H9 (cell line): Measurements from ENCODE around the gene SMIM21. TPM values are rescaled to one million over a fixed set of nuclear protein-coding genes. Genes with fewer than 3 reads are reported as not detected.

Experiments
- DNase-seq: peaks from one replicate; pipeline ENCODE4 v3.0.0-alpha.2; 2017
- H2AFZ ChIP-seq: one replicate; pipeline ENCODE4 v1.6.1; 2013; ENCODE audit warnings: mild to moderate bottlenecking, low read length, control low read depth, moderate library complexity
- H2AK5ac ChIP-seq: 2 replicates; pipeline ENCODE4 v1.6.1; 2013; ENCODE audit warnings: low read length, control low read depth, mixed read lengths; ENCODE audit not compliant: insufficient read length
- H2BK120ac ChIP-seq: one replicate; pipeline ENCODE4 v1.6.1; 2013; ENCODE audit warnings: low read depth, mild to moderate bottlenecking, low read length, control low read depth, inconsistent platforms; ENCODE audit not compliant: poor library complexity, severe bottlenecking
- H2BK12ac ChIP-seq: 2 replicates; pipeline ENCODE4 v1.6.1; 2013; ENCODE audit warnings: low read length, control low read depth, mixed read lengths, low read depth; ENCODE audit not compliant: insufficient read length
- H2BK15ac ChIP-seq: 2 replicates; pipeline ENCODE4 v1.6.1; 2013; ENCODE audit warnings: low read depth, low read length, control low read depth
- H2BK20ac ChIP-seq: one replicate; pipeline ENCODE4 v1.6.1; 2013; ENCODE audit warnings: low read depth, mild to moderate bottlenecking, low read length, control low read depth, inconsistent platforms; ENCODE audit not compliant: poor library complexity, severe bottlenecking
- H2BK5ac ChIP-seq: 2 replicates; pipeline ENCODE4 v1.6.1; 2013; ENCODE audit warnings: low read length, control low read depth, mixed read lengths; ENCODE audit not compliant: insufficient read length
- H3K14ac ChIP-seq: 2 replicates; pipeline ENCODE4 v1.6.1; 2013; ENCODE audit warnings: low read length, control low read depth; ENCODE audit not compliant: insufficient read depth
- H3K18ac ChIP-seq: 2 replicates; pipeline ENCODE4 v1.6.1; 2013; ENCODE audit warnings: low read depth, mild to moderate bottlenecking, mixed read lengths, low read length, control low read depth; ENCODE audit not compliant: insufficient read length
- H3K23ac ChIP-seq: 2 replicates; pipeline ENCODE4 v1.6.1; 2013; ENCODE audit warnings: low read length, control low read depth, mixed read lengths, low read depth; ENCODE audit not compliant: insufficient read length
- H3K23me2 ChIP-seq: 2 replicates; pipeline ENCODE4 v1.6.1; 2013; ENCODE audit warnings: low read depth, mild to moderate bottlenecking, mixed read lengths, low read length, control low read depth; ENCODE audit not compliant: insufficient read length, poor library complexity, severe bottlenecking
- H3K27ac ChIP-seq: 2 replicates; pipeline ENCODE4 v1.5.1; 2013; ENCODE audit warnings: low read length, control low read depth, mixed read lengths, low read depth; ENCODE audit not compliant: insufficient read length
- H3K27me3 ChIP-seq: 2 replicates; pipeline ENCODE4 v1.6.1; 2013; ENCODE audit warnings: low read length, control low read depth, inconsistent platforms; ENCODE audit not compliant: insufficient read depth
- H3K4ac ChIP-seq: 2 replicates; pipeline ENCODE4 v1.6.1; 2013; ENCODE audit warnings: low read depth, mild to moderate bottlenecking, control low read depth, inconsistent platforms, low read length, moderate library complexity
- H3K4me1 ChIP-seq: 2 replicates; pipeline ENCODE4 v1.6.1; 2013; ENCODE audit warnings: low read length, control low read depth, inconsistent platforms; ENCODE audit not compliant: insufficient read depth
- H3K4me2 ChIP-seq: 2 replicates; pipeline ENCODE4 v1.6.1; 2013; ENCODE audit warnings: low read length, control low read depth, mixed read lengths; ENCODE audit not compliant: insufficient read length, insufficient read depth
- H3K56ac ChIP-seq: 2 replicates; pipeline ENCODE4 v1.6.1; 2013; ENCODE audit warnings: low read depth, mild to moderate bottlenecking, mixed read lengths, low read length, control low read depth; ENCODE audit not compliant: insufficient read length
- H3K79me1 ChIP-seq: 2 replicates; pipeline ENCODE4 v1.6.1; 2013; ENCODE audit warnings: low read depth, mild to moderate bottlenecking, moderate library complexity, low read length, control low read depth, inconsistent platforms; ENCODE audit not compliant: insufficient read depth, poor library complexity, severe bottlenecking
- H3K79me2 ChIP-seq: 2 replicates; pipeline ENCODE4 v1.6.1; 2013; ENCODE audit warnings: low read length, control low read depth, inconsistent platforms; ENCODE audit not compliant: insufficient read depth
- H3K9ac ChIP-seq: 2 replicates; pipeline ENCODE4 v1.6.1; 2013; ENCODE audit warnings: low read length, control low read depth, mixed read lengths; ENCODE audit not compliant: insufficient read length; ENCODE audit errors: extremely low read depth
- H3K9me3 ChIP-seq: one replicate; pipeline ENCODE4 v1.6.1; 2013; ENCODE audit warnings: low read depth, low read length, inconsistent platforms; ENCODE audit not compliant: control insufficient read depth
- H3T11ph ChIP-seq: one replicate; pipeline ENCODE4 v1.6.1; 2013; ENCODE audit warnings: mild to moderate bottlenecking, low read length, control low read depth, inconsistent platforms
- H4K20me1 ChIP-seq: one replicate; pipeline ENCODE4 v1.6.1; 2013; ENCODE audit not compliant: control insufficient read depth, insufficient read length, insufficient read depth
- H4K5ac ChIP-seq: 2 replicates; pipeline ENCODE4 v1.6.1; 2013; ENCODE audit warnings: low read depth, mild to moderate bottlenecking, mixed read lengths, low read length, control low read depth; ENCODE audit not compliant: insufficient read length
- H4K8ac ChIP-seq: replicated peaks from 2 replicates; pipeline ENCODE4 v1.6.1; 2013; ENCODE audit warnings: low read length, control low read depth, mixed read lengths, low read depth; ENCODE audit not compliant: insufficient read length
- H4K91ac ChIP-seq: 2 replicates; pipeline ENCODE4 v1.6.1; 2013; ENCODE audit warnings: low read depth, mild to moderate bottlenecking, moderate library complexity, mixed read lengths, low read length, control low read depth; ENCODE audit not compliant: insufficient read length
- H3K27ac Mint-ChIP-seq, 3 experiments: 2 replicates in 2 of 3; 3 replicates in 1 of 3; pipeline ENCODE4 v1.8.0; 2020 to 2021; ENCODE audit warnings: mixed read lengths in 3 of 3, mild to moderate bottlenecking in 1 of 3, moderate library complexity in 1 of 3
- H3K27me3 Mint-ChIP-seq: 2 replicates; pipeline ENCODE4 v1.8.0; 2021; ENCODE audit warnings: low read depth, mild to moderate bottlenecking, moderate library complexity, mixed read lengths
- H3K36me3 Mint-ChIP-seq, 3 experiments: 2 replicates in 2 of 3; 3 replicates in 1 of 3; pipeline ENCODE4 v1.8.0; 2020 to 2021; ENCODE audit warnings: low read depth in 3 of 3, mixed read lengths in 3 of 3; ENCODE audit not compliant: insufficient read depth in 1 of 3
- H3K4me1 Mint-ChIP-seq, 2 experiments: 2 replicates each; pipeline ENCODE4 v1.8.0; 2020; ENCODE audit warnings: mixed read lengths in 2 of 2
- H3K4me3 Mint-ChIP-seq, 2 experiments: 2 replicates in 1 of 2; 3 replicates in 1 of 2; pipeline ENCODE4 v1.8.0; 2020 to 2021; ENCODE audit warnings: mild to moderate bottlenecking in 2 of 2, mixed read lengths in 2 of 2, moderate library complexity in 1 of 2
- H3K9me3 Mint-ChIP-seq, 2 experiments: 2 replicates in 1 of 2; 3 replicates in 1 of 2; pipeline ENCODE4 v1.8.0; 2020; ENCODE audit warnings: mild to moderate bottlenecking in 2 of 2, mixed read lengths in 2 of 2, moderate library complexity in 1 of 2
- CTCF ChIP-seq: fragments of 200-600 bp; sonication (generic); conservative IDR thresholded peaks from 3 replicates; pipeline ENCODE4 v1.8.0; 2021; ENCODE audit warnings: antibody characterized with exemption, mild to moderate bottlenecking
- WGBS: extraction: QIAGEN DNeasy Blood & Tissue Kit; methylation state at CpG from one replicate; pipeline ENCODE4 v1.1.7; 2013; ENCODE audit warnings: missing lambda C conversion rate, low lambda C conversion rate, mixed read lengths; ENCODE audit not compliant: insufficient read length; ENCODE audit errors: extremely low coverage; 5-methylcytosine and 5-hydroxymethylcytosine counted together
- total RNA-seq: library from RNA; stranded (reverse); gene quantifications from 2 replicates; pipeline ENCODE4 v1.2.1, GENCODE V29; 2021

Gene SMIM21
- total RNA-seq, 1 experiment from 2014 or later, result not detected

- H2BK12ac ChIP-seq, result no peak overlapping the region
- no peak overlapping the region for H4K5ac ChIP-seq
- H2AK5ac ChIP-seq, result no peak overlapping the region
- no peak overlapping the region for H2AFZ ChIP-seq
- no peaks in the 10 kb centered on the region for H3K4me1 ChIP-seq
- no peak overlapping the region for H2BK15ac ChIP-seq
- H3K56ac ChIP-seq, result no peak overlapping the region
- H3K23me2 ChIP-seq, result no peaks in the 10 kb centered on the region
- no peak overlapping the region for H2BK20ac ChIP-seq
- no peak overlapping the region for H3K4me2 ChIP-seq
- H3K9ac ChIP-seq, result no peak overlapping the region
- H3K9me3 ChIP-seq, result no peaks in the 10 kb centered on the region
- no peak overlapping the region for H3K23ac ChIP-seq
- no peak overlapping the region for H2BK120ac ChIP-seq
- H3K14ac ChIP-seq, result no peak overlapping the region
- no peaks in the 10 kb centered on the region for H3K27me3 ChIP-seq
- no CpG with 5 or more reads among the region's 3 CpGs for WGBS
- H3K27ac ChIP-seq, result no peak overlapping the region
- H2BK5ac ChIP-seq, result no peak overlapping the region
- no peaks in the 10 kb centered on the region for H3K9me3 Mint-ChIP-seq
- H3K79me2 ChIP-seq, result no peaks in the 10 kb centered on the region
- no peak overlapping the region for H3T11ph ChIP-seq
- peaks cover 2 to 7% of the 10 kb centered on the region in 2 experiments; a peak in 3 of 4 replicates for H3K4me1 Mint-ChIP-seq
- DNase-seq, result no peak
- H3K27ac Mint-ChIP-seq, result no peak overlapping the region
- no peak overlapping the region for H3K4ac ChIP-seq
- no peak overlapping the region for H4K91ac ChIP-seq
- no peak for TF ChIP-seq CTCF
- H3K79me1 ChIP-seq, result no peaks in the 10 kb centered on the region
- H4K8ac ChIP-seq, result no peak overlapping the region
- H3K18ac ChIP-seq, result no peak overlapping the region
- no peak overlapping the region for H3K4me3 Mint-ChIP-seq
- peaks cover 10% of the 10 kb centered on the region for H3K27me3 Mint-ChIP-seq
- no peaks in the 10 kb centered on the region for H4K20me1 ChIP-seq
- no peaks in the 10 kb centered on the region for H3K36me3 Mint-ChIP-seq
These were observed 27.1 kb downstream of the SMIM21 start for GRCh38 chr18:75400366-75400765.
